RWPE2 (cell line): ENCODE measurements around the gene INTS11.

ENCODE experiments used
- ATAC-seq: fragments of 200-7000 bp; cut with Tn5 transposase; 3 replicates; pipeline ENCODE4 v1.9.1; 2021; ENCODE audit warnings: low read depth
- DNase-seq: peaks from one replicate; pipeline ENCODE4 v3.0.0-alpha.2; 2020; ENCODE audit warnings: low spot score
- H3K27ac ChIP-seq: fragments of 450-650 bp; 2 replicates; pipeline ENCODE4 v1.5.1; 2017; ENCODE audit warnings: mild to moderate bottlenecking; ENCODE audit not compliant: poor library complexity, severe bottlenecking
- H3K27me3 ChIP-seq: fragments of 250-450 bp; sonication (Bioruptor Pico); 2 replicates; pipeline ENCODE4 v1.5.1; 2021; ENCODE audit warnings: mild to moderate bottlenecking, moderate library complexity; ENCODE audit not compliant: insufficient read depth, poor library complexity, severe bottlenecking
- H3K36me3 ChIP-seq: fragments of 250-450 bp; sonication (Bioruptor Pico); 2 replicates; pipeline ENCODE4 v1.5.1; 2020; ENCODE audit warnings: low read depth, mild to moderate bottlenecking, moderate library complexity
- H3K4me1 ChIP-seq: fragments of 250-450 bp; sonication (Bioruptor Pico); 2 replicates; pipeline ENCODE4 v1.5.1; 2021; ENCODE audit warnings: mild to moderate bottlenecking, moderate library complexity; ENCODE audit not compliant: insufficient read depth, poor library complexity, severe bottlenecking
- H3K4me3 ChIP-seq: fragments of 250-450 bp; sonication (Bioruptor Pico); 2 replicates; pipeline ENCODE4 v1.5.1; 2021; ENCODE audit warnings: mild to moderate bottlenecking, moderate library complexity; ENCODE audit not compliant: severe bottlenecking
- H3K9me3 ChIP-seq: fragments of 250-450 bp; sonication (Bioruptor Pico); 2 replicates; pipeline ENCODE4 v1.5.1; 2021; ENCODE audit warnings: mild to moderate bottlenecking, moderate library complexity; ENCODE audit not compliant: severe bottlenecking
- TF ChIP-seq, protein P1 (sequence below): fragments of 450-650 bp; IDR thresholded peaks from one replicate; pipeline ENCODE4 v1.5.1; 2017; ENCODE audit warnings: mild to moderate bottlenecking, moderate library complexity; ENCODE audit not compliant: poor library complexity, severe bottlenecking

The INTS11 gene

GRCh38 chr1:1285611-1286311 lies 38.7 kb downstream of the INTS11 start:
- no peak for DNase-seq
- no peaks in the 10 kb centered on the region for H3K27me3 ChIP-seq
- TF ChIP-seq, protein P1, sequence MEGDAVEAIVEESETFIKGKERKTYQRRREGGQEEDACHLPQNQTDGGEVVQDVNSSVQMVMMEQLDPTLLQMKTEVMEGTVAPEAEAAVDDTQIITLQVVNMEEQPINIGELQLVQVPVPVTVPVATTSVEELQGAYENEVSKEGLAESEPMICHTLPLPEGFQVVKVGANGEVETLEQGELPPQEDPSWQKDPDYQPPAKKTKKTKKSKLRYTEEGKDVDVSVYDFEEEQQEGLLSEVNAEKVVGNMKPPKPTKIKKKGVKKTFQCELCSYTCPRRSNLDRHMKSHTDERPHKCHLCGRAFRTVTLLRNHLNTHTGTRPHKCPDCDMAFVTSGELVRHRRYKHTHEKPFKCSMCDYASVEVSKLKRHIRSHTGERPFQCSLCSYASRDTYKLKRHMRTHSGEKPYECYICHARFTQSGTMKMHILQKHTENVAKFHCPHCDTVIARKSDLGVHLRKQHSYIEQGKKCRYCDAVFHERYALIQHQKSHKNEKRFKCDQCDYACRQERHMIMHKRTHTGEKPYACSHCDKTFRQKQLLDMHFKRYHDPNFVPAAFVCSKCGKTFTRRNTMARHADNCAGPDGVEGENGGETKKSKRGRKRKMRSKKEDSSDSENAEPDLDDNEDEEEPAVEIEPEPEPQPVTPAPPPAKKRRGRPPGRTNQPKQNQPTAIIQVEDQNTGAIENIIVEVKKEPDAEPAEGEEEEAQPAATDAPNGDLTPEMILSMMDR: no peak
- no peak overlapping the region for H3K4me3 ChIP-seq
- H3K4me1 ChIP-seq: no peaks in the 10 kb centered on the region
- peak; percentile 32 for ATAC-seq
- no peaks in the 10 kb centered on the region for H3K9me3 ChIP-seq
- H3K36me3 ChIP-seq: no peaks in the 10 kb centered on the region
- no peak overlapping the region for H3K27ac ChIP-seq

GRCh38 chr1:1285102-1285571 lies 39.3 kb downstream of the INTS11 start:
- no peaks in the 10 kb centered on the region for H3K4me1 ChIP-seq
- TF ChIP-seq, protein P1: no peak
- H3K9me3 ChIP-seq: no peaks in the 10 kb centered on the region
- no peak for DNase-seq
- no peak overlapping the region for H3K4me3 ChIP-seq
- H3K36me3 ChIP-seq: no peaks in the 10 kb centered on the region
- H3K27me3 ChIP-seq: no peaks in the 10 kb centered on the region
- H3K27ac ChIP-seq: no peak overlapping the region
- peak; percentile 4; the same call in 1 of the 3 replicates for ATAC-seq

GRCh38 chr1:1284221-1285101 lies 40.0 kb downstream of the INTS11 start:
- ATAC-seq: no peak
- Histone ChIP-seq H3K27ac (no peak overlapping the region), H3K27me3 (no peaks in the 10 kb centered on the region), H3K36me3 (no peaks in the 10 kb centered on the region), H3K9me3 (no peaks in the 10 kb centered on the region), H3K4me3 (no peak overlapping the region), H3K4me1 (no peaks in the 10 kb centered on the region)
- TF ChIP-seq, protein P1: no peak
- DNase-seq: no peak

DNA sequence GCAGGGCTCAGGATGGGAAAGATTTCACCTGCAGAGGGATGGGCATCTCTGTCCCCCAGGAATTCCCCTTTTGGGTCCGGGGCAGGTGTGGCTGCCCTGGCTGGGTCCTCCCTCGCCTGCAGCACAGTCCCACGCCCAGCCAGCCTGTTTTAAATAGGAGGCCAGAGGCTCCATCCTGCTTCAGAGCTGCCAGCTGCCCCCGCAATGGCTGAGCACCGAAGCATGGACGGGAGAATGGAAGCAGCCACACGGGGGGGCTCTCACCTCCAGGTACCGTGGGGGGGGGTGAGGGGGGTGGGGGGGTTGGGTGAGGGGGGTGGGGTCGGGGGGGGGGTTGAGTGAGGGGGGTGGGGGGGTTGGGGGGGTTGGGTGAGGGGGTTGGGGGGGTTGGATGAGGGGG lies 40.6 kb downstream of the INTS11 start:
- H3K36me3 ChIP-seq: no peaks in the 10 kb centered on the region
- ATAC-seq (peak; percentile 15; the same call in 1 of the 3 replicates), DNase-seq (no peak)
- TF ChIP-seq, protein P1: no peak
- H3K4me3 ChIP-seq: no peak overlapping the region
- H3K27me3 ChIP-seq: no peaks in the 10 kb centered on the region
- no peaks in the 10 kb centered on the region for H3K9me3 ChIP-seq
- H3K27ac ChIP-seq: no peak overlapping the region
- H3K4me1 ChIP-seq: no peaks in the 10 kb centered on the region
